Measurements from ENCODE around the gene FCGR2B. TPM values are rescaled to one million over a fixed set of nuclear protein-coding genes. Genes with fewer than 3 reads are reported as not detected.

The FCGR2B gene
- total and polyA plus RNA-seq, 11 donors: 2.5 to 51.6 (median 5.5) TPM

DNA sequence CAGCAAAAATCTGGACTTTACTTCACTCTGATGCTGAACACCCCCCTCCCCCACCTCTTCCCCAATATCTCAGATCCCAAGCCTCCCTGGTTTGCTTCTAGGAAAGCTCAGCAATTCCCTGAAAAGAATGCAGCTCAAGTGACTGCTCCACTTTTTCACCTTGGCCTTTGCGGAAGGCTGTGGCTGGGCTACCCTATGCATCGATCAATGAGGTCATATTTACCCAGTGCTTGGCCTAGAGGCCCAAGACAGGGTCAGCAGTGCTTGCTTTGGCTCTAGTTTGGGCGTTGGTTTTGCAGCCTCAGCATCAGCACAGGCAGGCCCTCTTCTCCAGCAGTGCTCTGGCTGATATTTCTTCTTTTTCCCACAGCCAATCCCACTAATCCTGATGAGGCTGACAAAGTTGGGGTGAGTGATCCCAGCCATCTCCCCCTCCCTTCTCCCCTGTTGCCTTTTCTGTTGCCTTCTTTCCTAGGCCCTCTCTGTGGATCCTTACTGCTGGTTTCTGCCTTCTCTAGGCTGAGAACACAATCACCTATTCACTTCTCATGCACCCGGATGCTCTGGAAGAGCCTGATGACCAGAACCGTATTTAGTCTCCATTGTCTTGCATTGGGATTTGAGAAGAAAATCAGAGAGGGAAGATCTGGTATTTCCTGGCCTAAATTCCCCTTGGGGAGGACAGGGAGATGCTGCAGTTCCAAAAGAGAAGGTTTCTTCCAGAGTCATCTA lies 14.2 kb downstream of the FCGR2B start:
- no peak overlapping the region for H3K27ac ChIP-seq
- H3K4me1 ChIP-seq: no peaks in the 10 kb centered on the region
- ATAC-seq (no peak), DNase-seq (no peak)
- no peak for TF ChIP-seq POLR2A (IDR thresholded peaks at IDR 0.05)
- TF ChIP-seq, protein P1, sequence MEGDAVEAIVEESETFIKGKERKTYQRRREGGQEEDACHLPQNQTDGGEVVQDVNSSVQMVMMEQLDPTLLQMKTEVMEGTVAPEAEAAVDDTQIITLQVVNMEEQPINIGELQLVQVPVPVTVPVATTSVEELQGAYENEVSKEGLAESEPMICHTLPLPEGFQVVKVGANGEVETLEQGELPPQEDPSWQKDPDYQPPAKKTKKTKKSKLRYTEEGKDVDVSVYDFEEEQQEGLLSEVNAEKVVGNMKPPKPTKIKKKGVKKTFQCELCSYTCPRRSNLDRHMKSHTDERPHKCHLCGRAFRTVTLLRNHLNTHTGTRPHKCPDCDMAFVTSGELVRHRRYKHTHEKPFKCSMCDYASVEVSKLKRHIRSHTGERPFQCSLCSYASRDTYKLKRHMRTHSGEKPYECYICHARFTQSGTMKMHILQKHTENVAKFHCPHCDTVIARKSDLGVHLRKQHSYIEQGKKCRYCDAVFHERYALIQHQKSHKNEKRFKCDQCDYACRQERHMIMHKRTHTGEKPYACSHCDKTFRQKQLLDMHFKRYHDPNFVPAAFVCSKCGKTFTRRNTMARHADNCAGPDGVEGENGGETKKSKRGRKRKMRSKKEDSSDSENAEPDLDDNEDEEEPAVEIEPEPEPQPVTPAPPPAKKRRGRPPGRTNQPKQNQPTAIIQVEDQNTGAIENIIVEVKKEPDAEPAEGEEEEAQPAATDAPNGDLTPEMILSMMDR (IDR thresholded peaks at IDR 0.05): no peak
- H3K27me3 ChIP-seq: peaks cover 0 to 8% (median 0%) of the 10 kb centered on the region in 9 donors
- H3K4me3 ChIP-seq: no peak overlapping the region
- H3K36me3 ChIP-seq: no peaks in the 10 kb centered on the region
- 75 to 89% (median 85%) methylated on average over 5 of the region's 5 CpGs for WGBS, 4 donors
- intact Hi-C loops (cut with DNase I): no loop called here
- no peaks in the 10 kb centered on the region for H3K9me3 ChIP-seq

DNA sequence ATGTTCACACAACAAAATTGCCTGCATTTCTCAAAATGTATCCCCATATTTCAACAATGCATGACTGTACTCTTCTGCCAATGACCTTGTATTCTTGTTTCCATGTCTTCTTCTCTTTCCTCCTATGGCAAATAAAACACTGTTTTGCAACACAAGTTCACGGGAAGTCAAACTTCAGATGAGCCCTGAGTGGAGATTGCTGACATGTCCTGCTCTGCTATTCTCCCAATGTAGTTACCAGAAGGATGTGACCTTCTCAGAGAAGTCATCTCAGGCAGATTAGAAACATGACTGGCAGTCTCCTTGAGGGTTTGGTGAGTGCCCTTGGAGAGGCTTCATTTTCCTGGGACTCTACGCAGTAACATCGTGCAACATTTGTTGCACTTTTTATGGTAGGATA lies 15.6 kb downstream of the FCGR2B start:
- WGBS, 4 donors: 88 to 95% (median 91%) methylated on average over 3 of the region's 3 CpGs
- DNase-seq (no peak), ATAC-seq (no peak)
- H3K9me3 ChIP-seq: no peaks in the 10 kb centered on the region
- H3K27ac ChIP-seq: no peak overlapping the region
- no peak overlapping the region for H3K4me3 ChIP-seq
- H3K27me3 ChIP-seq: peaks cover 0 to 11% (median 0%) of the 10 kb centered on the region in 9 donors
- intact Hi-C loops (cut with DNase I): no loop called here
- no peaks in the 10 kb centered on the region for H3K36me3 ChIP-seq
- no peak for TF ChIP-seq POLR2A (IDR thresholded peaks at IDR 0.05)
- TF ChIP-seq, protein P1 (IDR thresholded peaks at IDR 0.05): no peak
- H3K4me1 ChIP-seq: no peaks in the 10 kb centered on the region

- Histone ChIP-seq H3K4me1 (no peaks in the 10 kb centered on the region), H3K36me3 (no peaks in the 10 kb centered on the region), H3K27me3 (peaks cover 0 to 16% (median 0%) of the 10 kb centered on the region in 9 donors), H3K9me3 (no peaks in the 10 kb centered on the region), H3K27ac (no peak overlapping the region), H3K4me3 (no peak overlapping the region)
- intact Hi-C loops (cut with DNase I): loop anchor here in 1 of 10 donors (5.0 kb wide), 1 partner anchor 50 kb away; no protein-coding TSS in a partner anchor
- TF ChIP-seq, protein P1 (IDR thresholded peaks at IDR 0.05): no peak
- no peak for TF ChIP-seq POLR2A (IDR thresholded peaks at IDR 0.05)
- no peak for DNase-seq
- no peak for ATAC-seq
- 57 to 74% (median 68%) methylated on average over 3 of the region's 3 CpGs for WGBS, 4 donors
These were observed 18.9 kb downstream of the FCGR2B start for GRCh38 chr1:161681879-161682278.

- no peak overlapping the region for H3K27ac ChIP-seq
- TF ChIP-seq, protein P1 (IDR thresholded peaks at IDR 0.05): no peak
- TF ChIP-seq POLR2A (IDR thresholded peaks at IDR 0.05): no peak
- 74 to 84% (median 76%) methylated on average over 3 of the region's 3 CpGs for WGBS, 4 donors
- H3K36me3 ChIP-seq: no peaks in the 10 kb centered on the region
- no peaks in the 10 kb centered on the region for H3K9me3 ChIP-seq
- no peak for DNase-seq
- no peak for ATAC-seq
- H3K27me3 ChIP-seq: peaks cover 0 to 38% (median 10%) of the 10 kb centered on the region in 9 donors
- no peaks in the 10 kb centered on the region for H3K4me1 ChIP-seq
- intact Hi-C loops (cut with DNase I): no loop called here
- no peak overlapping the region for H3K4me3 ChIP-seq
These were observed 26.0 kb downstream of the FCGR2B start for GRCh38 chr1:161688946-161689345.
